Islet of Langerhans (tissue), 1 donor: ENCODE results near the gene AKAP9.
A peak's percentile ranks its signal among the peaks of the same experiment; 100 is the strongest.
"Not testable (repeated sequence)": the region's sequence is repeated elsewhere in the genome, so short reads cannot be mapped to it uniquely, and the experiment has no call there.

Experiments used
- FAIRE-seq: peaks from one replicate; lab custom pipeline; 2011; peaks lifted over from hg19 to GRCh38; lab: Jason Lieb, UNC

The AKAP9 gene

DNA sequence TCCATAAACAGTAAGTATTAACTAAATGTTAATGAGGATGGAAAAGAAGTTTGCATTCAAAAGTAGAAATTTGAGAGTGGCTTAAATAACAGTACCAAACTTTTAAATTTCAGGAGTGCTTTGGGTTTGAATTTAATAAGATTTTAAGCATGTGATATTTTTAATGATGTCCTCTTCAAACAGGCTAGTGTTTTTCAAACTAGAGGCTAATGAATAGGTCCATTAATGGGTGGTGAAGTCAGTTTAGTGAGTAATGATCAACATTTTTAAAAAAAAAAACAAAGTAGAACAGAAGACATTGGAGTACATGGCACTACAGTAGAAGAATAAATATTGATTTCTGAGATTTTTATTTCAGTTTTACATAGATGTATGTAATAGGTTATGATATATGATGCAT, 72.9 kb downstream of the AKAP9 start:
- peak; percentile 56 for FAIRE-seq

- no peak for FAIRE-seq
Measured at GRCh38 chr7:92020636-92021035, 80.0 kb downstream of the AKAP9 start.

- no peak for FAIRE-seq
Measured at GRCh38 chr7:92025260-92025659, 84.6 kb downstream of the AKAP9 start.

GRCh38 chr7:92026635-92027034, 86.0 kb downstream of the AKAP9 start:
- not testable (repeated sequence) for FAIRE-seq

DNA sequence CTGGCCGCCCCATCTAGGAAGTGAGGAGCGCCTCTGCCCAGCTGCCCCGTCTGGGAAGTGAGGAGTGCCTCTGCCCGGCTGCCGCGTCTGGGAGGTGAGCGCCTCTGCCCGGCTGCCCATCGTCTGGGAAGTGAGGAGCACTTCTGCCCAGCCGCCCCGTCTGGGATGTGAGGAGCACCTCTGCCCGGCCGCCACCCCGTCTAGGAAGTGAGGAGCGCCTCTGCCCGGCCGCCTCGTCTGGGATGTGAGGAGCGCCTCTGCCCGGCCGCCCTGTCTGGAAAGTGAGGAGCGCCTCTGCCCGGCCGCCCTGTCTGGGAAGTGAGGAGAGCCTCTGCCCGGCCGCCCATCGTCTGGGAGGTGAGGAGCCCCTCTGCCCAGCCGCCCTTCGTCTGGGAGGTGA, 86.5 kb downstream of the AKAP9 start:
- not testable (repeated sequence) for FAIRE-seq

DNA sequence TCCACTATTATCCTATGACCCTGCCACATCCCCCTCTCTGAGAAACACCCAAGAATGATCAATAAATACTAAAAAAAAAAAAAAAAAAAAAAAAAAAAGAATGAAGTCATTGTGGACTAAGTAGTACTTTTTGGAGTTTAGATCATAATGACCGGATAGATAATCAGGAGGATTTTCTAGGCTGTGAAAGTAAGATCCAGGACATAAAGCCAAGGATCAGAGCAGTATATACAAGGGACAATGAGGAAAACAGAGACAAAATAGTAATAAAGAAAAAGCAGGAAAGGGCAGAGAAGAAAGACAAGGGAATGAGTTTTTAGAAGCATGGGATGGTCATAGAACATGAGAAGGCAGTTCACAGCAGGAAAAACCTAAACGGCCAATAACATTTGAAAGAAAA, 87.6 kb downstream of the AKAP9 start:
- FAIRE-seq: no peak

- FAIRE-seq: peak; percentile 51
Measured at GRCh38 chr7:92028686-92029085, 88.0 kb downstream of the AKAP9 start.

DNA sequence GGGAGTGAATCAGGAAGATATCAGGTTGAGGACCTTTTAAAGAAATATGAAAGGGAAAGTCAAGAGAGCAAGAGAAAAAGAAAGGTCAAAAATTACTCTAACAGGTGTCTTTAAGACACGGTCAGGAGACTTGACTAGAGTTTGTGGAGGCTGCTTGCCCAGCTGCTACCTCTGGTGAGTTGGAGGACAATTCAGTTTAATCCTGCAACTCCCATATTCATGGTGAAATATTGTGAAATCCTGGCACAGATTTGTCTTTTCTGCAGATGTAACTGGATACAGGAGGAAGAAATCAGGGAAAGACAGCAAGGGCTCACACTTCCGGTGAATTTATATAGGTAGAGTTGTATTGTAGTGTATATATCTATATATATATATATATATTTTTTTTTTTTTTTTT, 93.5 kb downstream of the AKAP9 start:
- FAIRE-seq: no peak

- FAIRE-seq: no peak
Measured at GRCh38 chr7:92035576-92035975, 94.9 kb downstream of the AKAP9 start.

DNA sequence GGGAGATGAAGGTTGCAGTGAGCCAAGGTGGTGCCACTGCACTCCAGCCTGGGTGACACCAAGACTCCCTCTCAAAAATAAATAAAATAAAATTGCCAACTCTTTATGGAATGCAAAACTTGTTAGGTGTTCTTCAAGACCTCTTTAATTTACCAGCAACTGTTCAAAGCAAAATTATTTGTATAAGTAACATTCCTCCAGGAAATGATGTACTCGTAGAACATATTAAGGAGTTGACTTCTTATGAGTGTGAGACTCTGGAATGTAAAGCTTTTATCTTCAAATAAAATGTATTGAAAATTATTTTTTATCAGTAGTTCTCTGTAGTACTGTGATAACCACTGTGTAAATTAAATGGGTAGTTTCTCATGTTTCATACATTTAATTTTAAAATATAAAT, 99.2 kb downstream of the AKAP9 start:
- peak; percentile 24 for FAIRE-seq

GRCh38 chr7:92042056-92042737, 101.5 kb downstream of the AKAP9 start:
- FAIRE-seq: peak; percentile 95

DNA sequence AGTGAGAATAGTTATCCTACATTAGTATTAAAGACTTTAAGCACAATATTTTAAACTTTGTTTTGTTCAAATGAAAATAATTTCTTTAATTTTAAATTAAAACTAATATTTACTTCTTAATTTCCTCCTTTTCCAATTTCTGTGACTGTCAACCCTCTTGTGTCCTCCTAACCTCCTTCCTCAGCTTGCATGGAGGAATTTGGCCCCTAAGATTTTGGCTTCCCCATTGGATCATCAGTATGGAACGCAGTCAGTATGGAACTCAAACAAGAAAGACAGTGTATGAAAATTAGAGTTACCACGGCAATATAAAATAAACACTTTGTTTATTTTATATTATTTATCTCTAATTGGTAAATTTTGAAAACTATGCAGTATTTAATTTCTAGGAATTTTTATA, 102.4 kb downstream of the AKAP9 start:
- no peak for FAIRE-seq

DNA sequence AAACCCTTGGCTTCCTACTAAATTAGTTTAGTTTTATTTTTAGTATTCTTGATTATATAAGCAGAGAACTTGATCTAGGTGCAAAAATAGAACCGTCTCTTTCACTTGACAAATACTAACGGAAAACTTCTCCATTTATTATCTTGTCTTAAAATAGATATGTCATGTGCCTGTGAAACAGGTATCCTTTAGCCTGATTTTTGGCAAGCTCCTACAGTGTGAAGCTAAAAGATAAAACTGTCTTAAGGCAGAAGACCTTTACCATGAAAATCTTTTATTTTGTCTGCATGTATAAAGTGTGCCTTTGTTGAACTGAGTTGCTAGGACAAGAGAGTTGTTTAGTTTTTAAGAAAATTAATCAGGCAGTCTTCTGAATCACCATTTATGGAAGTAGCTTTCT, 103.0 kb downstream of the AKAP9 start:
- peak; percentile 71 for FAIRE-seq

DNA sequence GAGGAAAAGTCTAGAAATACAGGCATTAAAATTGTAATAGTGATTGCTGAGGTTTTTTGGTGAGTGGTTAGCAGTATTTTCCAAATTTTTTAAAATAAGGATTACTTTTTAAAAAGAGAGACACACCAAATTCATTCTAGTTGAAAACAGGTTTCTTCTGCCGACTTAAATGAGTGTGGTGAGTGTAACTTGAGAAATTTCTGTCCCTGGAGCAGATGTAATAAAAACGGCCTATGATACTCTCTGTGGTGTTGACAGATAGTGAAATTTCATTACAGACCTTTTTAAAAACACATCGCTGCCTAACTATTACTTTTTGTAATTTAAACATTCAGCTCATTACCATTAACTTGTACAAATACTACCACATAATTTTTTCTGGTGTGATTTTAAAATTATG, 103.5 kb downstream of the AKAP9 start:
- no peak for FAIRE-seq

GRCh38 chr7:92044940-92045339, 104.3 kb downstream of the AKAP9 start:
- FAIRE-seq: no peak

DNA sequence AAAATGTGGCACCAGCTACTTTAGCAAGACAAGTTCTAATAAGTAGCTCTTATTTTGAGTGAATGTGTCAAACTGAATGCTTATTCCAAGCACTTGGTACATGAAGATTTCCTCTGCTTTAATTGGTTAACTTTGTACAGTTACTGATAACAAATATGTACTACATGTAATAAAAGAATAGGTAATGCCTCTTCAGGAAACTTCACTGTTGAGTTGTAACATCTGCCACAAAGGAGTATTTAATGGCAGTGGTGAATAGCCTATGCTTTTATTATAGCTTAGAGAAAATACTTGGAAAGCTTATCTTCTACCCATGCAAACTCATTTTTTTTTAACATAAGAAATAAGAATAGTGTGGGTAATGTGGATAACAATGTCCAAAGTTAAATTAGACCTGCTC, 111.0 kb downstream of the AKAP9 start:
- no peak for FAIRE-seq

- FAIRE-seq: no peak
Measured at GRCh38 chr7:92052159-92052558, 111.5 kb downstream of the AKAP9 start.

DNA sequence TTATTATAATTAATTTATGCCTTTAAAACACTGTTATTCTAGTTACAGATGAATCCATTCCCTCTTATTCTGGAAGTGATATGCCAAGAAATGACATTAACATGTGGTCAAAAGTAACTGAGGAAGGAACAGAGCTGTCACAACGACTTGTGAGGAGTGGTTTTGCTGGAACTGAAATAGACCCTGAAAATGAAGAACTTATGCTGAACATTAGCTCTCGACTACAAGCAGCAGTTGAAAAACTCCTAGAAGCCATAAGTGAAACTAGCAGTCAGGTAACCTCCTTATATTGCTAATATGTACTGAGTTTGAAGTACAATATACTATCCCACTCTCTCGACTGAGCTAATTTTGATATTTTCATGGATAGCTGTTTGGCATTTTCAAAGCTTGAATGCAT, 112.0 kb downstream of the AKAP9 start:
- no peak for FAIRE-seq

- FAIRE-seq: no peak
Measured at GRCh38 chr7:92053312-92053711, 112.7 kb downstream of the AKAP9 start.

- FAIRE-seq: no peak
Measured at GRCh38 chr7:92056286-92056685, 115.6 kb downstream of the AKAP9 start.

- peak; percentile 94 for FAIRE-seq
Measured at GRCh38 chr7:92057375-92057774, 116.7 kb downstream of the AKAP9 start.

DNA sequence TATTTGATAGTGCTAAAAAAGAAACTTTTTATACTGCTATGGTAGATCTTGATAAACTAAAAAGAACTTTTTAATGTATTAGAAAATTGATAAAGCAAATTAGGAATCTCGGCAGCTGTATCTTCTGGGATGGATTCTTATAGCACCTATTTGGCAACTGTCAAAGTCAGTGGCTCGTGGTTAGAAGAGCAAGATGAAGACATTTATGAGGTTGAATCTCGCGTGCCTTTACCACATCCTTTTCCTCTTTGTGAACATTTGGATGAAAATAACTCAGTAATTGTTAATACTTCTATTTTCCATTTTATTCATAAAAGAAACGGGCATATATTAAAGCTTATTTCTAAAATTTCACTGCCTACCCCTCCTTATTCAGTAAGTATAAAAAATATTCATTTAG, 117.4 kb downstream of the AKAP9 start:
- peak; percentile 30 for FAIRE-seq

DNA sequence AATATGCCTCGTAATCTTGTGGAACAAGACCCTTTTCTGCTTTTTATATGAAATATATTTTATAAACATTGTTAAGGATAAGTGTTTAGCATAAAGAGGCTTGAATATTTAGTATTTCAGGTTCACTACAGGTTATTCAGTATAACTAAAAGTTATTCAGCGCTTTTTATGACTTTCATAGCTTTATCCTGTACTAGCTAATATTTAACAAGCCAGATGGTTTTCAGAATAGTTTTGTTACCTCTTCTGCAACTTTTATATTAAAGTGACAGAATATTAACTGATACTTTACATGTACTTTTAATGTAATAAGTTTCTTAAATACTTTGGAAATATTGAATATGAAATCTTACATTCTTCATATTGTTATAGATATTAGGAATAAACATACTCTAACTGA, 118.2 kb downstream of the AKAP9 start:
- FAIRE-seq: peak; percentile 30

- no peak for FAIRE-seq
Measured at GRCh38 chr7:92061154-92061553, 120.5 kb downstream of the AKAP9 start.
